Skin of body (tissue), 2 donors: ENCODE measurements around the gene SEMA5A. TPM values are rescaled to one million over a fixed set of nuclear protein-coding genes. Genes with fewer than 3 reads are reported as not detected.
A peak's percentile ranks its signal among the peaks of the same experiment; 100 is the strongest.

Experiments
- DNase-seq: peaks from one replicate; lab custom pipeline; 2025; lab: John Stamatoyannopoulos, UW
- total RNA-seq: library from RNA; depleted of rRNA; stranded (reverse); fragments of >200 nt; gene quantifications from one replicate; pipeline ENCODE4 v1.2.3, GENCODE V29; 2014

SEMA5A gene
- total RNA-seq, 1 donor from 2014 or later: 31.5 TPM

- no peak for DNase-seq
Measured at GRCh38 chr5:9335269-9335668, 210.6 kb downstream of the SEMA5A start.

DNA sequence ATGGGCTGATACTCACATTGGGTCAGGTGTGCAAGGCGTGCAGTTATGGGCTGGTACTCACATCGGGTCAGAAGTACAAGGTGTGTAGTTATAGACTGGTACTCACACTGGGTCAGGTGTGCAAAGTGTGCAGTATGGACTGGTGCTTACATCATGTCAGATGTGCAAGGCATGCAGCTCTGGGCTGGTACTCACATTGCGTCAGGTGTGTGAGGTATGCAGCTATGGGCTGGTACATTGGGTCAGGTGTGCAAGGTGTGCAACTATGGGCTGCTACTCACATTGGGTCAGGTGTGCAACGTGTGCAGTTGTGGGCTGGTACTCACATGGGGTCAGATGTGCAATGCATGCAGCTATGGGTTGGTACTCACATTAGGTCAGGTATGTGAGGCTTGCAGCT, 213.8 kb downstream of the SEMA5A start:
- no peak for DNase-seq

GRCh38 chr5:9331372-9331771, 214.5 kb downstream of the SEMA5A start:
- no peak for DNase-seq

GRCh38 chr5:9329125-9329524, 216.8 kb downstream of the SEMA5A start:
- DNase-seq: no peak

DNA sequence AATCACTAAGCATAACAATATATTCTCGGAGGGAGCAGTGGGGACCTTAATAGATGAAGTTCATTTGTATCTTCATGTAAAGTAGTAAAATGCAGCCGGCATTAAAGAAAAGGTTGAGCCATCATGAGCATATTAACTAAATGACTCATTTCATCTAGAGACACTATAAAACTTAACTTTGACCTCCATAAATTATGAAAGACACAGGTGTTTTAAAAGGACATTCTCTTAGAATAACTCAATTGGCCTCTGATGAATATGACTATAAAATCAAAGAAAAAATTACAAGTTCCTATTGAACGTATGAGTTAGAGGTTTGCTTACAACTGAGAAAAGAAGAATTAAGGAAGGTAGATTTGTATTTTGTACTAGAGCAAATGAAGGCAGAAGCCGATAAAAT, 220.3 kb downstream of the SEMA5A start:
- DNase-seq: no peak

DNA sequence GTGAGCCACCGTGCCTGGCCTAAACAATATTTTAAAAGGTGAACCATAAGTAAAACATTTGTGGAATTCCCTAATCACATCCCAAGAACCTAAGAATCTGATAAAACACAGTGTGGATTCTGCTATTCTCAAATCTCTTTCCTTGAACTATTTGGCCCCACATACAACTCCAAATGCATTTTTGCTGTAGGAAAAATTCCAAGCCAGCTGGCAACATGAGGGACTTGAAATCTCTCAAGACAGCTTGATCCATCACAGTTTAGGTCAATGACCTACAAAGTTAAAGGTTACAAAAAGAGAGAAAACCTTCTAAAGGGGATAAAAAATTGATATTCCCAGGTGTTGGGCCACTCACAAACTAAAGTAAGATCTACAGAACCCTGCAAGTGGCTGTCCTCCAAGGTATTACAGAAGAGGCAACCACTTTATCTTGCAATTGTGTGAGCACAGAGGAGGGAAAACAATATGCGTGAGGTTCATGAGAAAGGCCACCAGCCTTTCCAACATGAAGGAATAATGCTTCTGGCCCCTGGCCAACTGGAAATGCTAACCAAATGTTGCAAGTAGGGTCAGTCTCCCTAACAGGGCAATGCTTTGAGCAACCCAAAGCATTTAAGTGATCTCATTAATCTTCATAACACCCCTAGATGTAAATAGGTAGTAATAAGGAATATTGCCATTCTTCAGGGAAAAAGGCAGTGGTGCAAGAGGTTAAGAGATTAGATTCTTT, 221.4 kb downstream of the SEMA5A start:
- DNase-seq: no peak

DNA sequence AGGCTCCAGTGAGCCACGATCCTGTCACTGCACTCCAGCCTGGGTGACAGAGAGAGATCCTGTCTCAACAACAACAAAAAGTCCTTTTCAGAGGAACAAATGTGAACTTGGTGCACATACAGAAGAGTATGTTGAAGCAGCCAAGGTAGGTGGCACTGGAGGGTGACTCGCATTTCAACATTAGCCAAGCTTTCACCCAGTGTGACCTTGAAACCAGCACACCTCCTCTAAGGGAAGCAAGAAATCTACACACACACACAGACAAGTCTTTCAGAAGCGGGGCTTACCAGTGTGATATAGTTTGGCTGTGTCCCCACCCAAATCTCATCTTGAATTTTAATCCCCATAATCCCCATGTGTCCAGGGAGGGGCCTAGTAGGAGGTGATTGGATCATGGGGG, 225.2 kb downstream of the SEMA5A start:
- no peak for DNase-seq

DNA sequence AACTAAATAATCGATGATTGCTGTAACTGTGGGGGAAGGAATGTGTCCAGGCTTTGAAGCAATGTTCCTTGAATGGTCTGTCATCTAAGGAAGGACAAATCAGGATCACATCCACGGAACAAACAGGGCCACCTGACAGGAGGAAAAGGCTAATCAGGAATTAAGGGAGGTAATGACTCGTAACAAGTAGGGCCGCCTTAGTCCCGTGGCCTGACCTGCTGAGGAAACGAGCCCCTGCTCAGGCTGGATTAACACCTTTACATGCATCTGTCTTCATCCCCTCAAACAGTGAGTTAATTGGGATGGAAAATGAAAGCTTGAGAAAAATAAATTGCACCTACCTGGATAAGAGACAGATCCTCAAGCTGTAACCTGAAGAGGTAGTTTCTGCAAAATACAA, 227.8 kb downstream of the SEMA5A start:
- no peak for DNase-seq

- no peak for DNase-seq
Measured at GRCh38 chr5:9316733-9317132, 229.1 kb downstream of the SEMA5A start.

DNA sequence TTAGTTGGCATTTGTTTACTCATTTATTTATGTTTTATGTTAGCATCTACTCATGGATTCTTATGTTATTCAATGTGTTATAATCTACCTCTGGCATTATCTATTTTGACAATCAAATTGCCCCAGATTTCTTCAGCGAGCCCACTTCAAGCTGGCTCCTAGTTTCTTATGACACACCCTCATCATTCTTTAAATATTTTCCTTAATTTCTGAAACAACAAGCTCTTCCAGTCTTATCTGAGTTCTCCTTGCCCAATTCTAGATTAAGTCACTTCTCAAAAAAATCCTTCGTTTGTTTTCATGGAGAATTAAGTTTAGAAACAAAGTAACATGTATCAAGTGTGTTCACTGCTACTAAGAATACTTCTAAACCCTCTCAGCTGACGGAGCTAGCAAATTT, 229.8 kb downstream of the SEMA5A start:
- no peak for DNase-seq

DNA sequence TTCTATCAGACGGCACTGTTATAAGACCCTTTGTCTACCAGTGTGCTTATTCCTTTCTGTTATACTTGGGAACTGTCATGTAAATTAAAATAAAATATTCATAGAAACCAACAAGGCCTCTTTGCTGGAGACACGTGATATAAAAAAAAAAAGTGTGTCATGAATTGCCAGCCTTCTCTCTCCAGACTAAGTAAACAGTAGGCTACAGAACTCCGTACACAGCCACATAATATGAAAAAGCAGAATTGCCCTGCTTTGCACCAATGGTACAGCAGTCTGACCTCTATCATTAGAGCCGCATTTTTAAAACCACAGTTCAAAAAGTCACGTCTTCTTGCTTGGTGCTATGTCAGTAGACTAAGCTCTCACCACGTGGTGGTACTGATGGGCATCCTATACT, 231.3 kb downstream of the SEMA5A start:
- no peak for DNase-seq

GRCh38 chr5:9313751-9314150, 232.1 kb downstream of the SEMA5A start:
- no peak for DNase-seq

DNA sequence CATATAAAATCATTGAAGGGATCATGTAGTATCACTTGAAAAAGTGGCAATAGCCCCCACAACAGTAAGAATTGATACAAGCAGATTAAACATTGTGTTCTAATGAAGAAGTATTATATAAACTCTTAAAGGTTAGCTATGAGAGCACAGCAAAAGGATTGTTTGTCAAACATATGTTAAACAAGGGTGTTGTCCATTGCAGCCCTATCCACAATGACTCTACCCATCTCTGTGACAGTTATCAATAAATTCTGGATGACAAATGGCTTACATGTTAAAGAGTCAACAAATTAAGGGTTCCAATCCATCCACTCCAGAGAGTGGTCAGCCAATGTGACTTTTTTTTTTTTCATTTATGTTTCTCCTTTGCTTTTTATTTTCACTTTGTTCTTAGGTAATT, 238.7 kb downstream of the SEMA5A start:
- no peak for DNase-seq

- DNase-seq: no peak
Measured at GRCh38 chr5:9302218-9302617, 243.7 kb downstream of the SEMA5A start.

DNA sequence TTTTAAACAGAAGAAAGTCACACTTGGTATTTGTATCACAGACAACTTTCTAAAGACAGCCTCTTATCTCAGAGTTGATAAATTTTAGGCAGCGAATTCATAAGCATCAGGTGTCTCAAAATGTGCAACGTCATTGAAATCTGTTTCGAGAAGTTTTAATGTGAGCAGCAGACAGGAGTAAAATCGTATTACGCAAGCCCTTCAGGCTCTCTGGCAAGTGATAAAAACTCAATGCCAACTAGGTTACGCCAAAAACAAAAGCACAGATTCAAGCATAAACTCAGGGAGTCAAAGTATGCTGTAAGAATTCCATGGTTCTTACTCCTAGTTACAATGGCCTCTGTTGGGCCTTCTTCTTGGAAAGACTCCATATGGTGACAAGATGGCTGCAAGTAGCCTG, 244.7 kb downstream of the SEMA5A start:
- DNase-seq: no peak

DNA sequence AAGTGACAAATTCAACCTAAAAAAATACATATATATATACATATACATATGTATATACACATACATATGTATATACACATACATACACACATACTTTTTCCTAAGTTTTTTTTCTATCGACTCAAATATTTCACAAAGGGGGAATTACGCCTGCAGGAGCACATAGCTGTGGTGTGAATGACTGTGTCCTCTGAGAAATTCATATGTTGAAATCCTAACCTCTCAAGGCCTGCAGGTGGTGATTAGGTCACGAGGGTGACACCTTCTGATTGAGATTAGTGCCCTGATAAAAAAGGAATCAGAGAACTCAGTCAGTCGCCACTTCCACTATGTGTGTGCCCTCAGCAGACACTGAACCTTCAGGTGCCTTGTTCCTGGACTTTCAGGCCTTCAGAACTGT, 248.7 kb downstream of the SEMA5A start:
- DNase-seq: no peak

- no peak for DNase-seq
Measured at GRCh38 chr5:9295466-9295801, 250.4 kb downstream of the SEMA5A start.

DNA sequence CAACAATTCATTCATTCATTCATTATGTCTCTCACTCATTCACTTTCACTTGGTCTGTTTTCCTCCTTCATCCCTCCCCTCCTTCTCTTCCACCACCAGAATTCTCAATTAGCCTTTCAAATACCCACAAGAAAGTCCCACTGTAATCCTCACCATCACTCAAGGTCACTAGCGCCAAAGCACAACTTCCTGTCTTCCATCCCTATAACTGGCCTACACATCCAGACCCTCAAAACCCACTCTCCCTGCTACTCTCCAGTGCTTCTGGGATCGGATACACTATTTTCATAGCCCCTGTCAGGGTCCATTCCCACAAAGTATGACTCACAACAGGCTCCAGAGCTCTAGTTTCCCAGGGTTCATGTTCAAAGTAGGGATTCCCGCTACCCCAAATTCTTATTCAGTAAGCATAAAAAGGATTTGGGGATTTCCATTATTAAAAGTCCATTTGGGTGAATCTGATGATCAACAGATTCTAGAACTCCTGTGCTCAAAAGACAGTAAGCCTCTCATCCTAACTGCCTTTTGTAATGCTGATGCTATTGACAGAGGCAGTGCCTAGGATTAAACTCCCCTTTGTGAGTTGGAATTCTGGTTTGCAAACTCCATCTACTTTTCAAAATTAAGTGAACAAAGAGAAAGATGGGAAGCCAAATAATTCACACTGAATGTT, 250.9 kb downstream of the SEMA5A start:
- no peak for DNase-seq

DNA sequence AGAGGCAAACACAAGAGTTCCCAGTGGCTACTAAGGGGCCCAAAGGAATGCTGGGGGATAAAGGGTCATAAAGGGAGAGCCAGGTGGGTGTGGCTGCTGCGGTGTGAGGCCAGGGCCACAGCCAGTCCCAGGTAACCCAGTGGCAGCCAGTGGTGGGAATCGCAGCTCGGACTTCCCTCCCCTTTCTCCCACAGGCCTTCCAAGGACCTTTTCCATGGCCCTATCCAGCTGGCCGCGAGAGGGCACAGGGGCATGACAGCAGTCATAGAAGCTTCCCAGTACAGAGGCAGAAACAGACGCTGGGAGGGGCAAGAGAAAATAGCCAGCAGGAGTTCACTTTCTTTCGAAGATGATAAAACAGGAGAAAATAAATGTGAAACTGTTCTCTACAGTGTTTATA, 257.6 kb downstream of the SEMA5A start:
- no peak for DNase-seq

DNA sequence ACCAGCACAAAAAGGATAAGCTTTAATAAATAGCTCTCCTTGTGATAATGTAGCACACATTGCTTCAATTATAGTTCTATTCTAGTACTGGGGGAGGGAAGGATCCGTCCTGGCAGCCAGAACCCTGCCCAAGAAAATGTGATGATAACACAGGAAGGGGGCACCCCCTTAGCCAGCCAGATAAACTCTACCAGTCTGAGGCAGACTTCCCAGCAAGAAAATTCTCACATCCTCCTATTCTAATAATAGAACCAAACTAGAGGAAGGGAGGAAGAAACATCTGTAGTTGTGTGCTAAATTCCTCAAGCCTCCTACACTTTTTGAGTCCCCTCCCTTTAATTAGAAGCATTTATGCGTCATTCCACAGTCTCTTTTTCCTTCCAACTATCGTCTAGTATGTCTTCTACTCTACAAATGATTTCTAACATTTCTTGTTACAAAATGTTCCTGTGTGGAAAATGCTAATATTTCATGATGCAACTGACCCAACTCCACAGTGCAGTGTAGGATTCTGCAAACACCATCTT, 261.0 kb downstream of the SEMA5A start:
- peak; percentile 83 for DNase-seq

DNA sequence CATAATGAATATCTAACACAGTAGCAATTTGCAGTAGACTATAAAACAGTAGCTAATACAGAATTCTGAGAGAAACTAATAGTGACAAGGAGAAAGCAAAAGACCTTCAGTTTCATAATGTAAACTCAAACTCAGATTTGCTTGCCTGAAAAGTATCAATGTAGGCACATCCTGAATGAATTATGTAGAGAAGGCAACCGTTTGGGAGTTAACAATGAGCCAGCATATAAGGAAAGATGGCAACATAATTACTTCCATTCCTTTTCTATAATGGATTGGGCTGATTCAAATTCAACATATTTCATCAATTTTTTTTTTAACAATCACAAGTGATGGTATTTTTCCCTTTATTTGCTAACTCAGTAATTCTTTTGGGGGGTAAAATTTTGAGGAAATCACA, 261.6 kb downstream of the SEMA5A start:
- peak; percentile 50 for DNase-seq

- DNase-seq: no peak
Measured at GRCh38 chr5:9283473-9283872, 262.4 kb downstream of the SEMA5A start.

- DNase-seq: no peak
Measured at GRCh38 chr5:9283021-9283420, 262.9 kb downstream of the SEMA5A start.
